DND-41 (cell line): Measurements from ENCODE around the gene VCL.

Experiments used
- ATAC-seq: fragments of 200-7000 bp; cut with Tn5 transposase; 3 replicates; pipeline ENCODE4 v1.9.1; 2021; ENCODE audit warnings: low read depth; ENCODE audit not compliant: insufficient read depth
- DNase-seq: peaks from one replicate; pipeline ENCODE4 v3.0.0-alpha.2; 2020
- H2AFZ ChIP-seq: 2 replicates; pipeline ENCODE4 v1.6.0; 2012; ENCODE audit warnings: low read depth, low read length
- H3K27ac ChIP-seq: 2 replicates; pipeline ENCODE4 v1.5.1; 2012; ENCODE audit warnings: low read length, inconsistent platforms
- H3K27me3 ChIP-seq: fragments of 200-600 bp; sonication (generic); 2 replicates; pipeline ENCODE4 v1.6.0; 2012; ENCODE audit warnings: low read length, mild to moderate bottlenecking, inconsistent platforms; ENCODE audit not compliant: insufficient read depth, poor library complexity
- H3K36me3 ChIP-seq: 2 replicates; pipeline ENCODE4 v1.5.1; 2012; ENCODE audit warnings: low read length, inconsistent platforms; ENCODE audit not compliant: insufficient read depth
- H3K4me1 ChIP-seq: 2 replicates; pipeline ENCODE4 v1.5.1; 2012; ENCODE audit warnings: mild to moderate bottlenecking, low read length; ENCODE audit not compliant: insufficient read depth
- H3K4me2 ChIP-seq: 2 replicates; pipeline ENCODE4 v1.6.0; 2012; ENCODE audit warnings: mild to moderate bottlenecking, moderate library complexity, low read length, inconsistent platforms; ENCODE audit not compliant: insufficient read depth
- H3K4me3 ChIP-seq, 2 experiments: fragments of 200-600 bp in 1 of 2; shearing (Covaris generic) in 1 of 2; 2 replicates each; pipeline ENCODE4 v1.5.1; 2012 to 2016; ENCODE audit warnings: inconsistent platforms in 2 of 2, low read length in 2 of 2, mild to moderate bottlenecking in 2 of 2, low read depth in 1 of 2, moderate library complexity in 1 of 2
- H3K79me2 ChIP-seq: 2 replicates; pipeline ENCODE4 v1.6.0; 2012; ENCODE audit warnings: low read length, inconsistent platforms; ENCODE audit not compliant: insufficient read depth
- H3K9ac ChIP-seq: 2 replicates; pipeline ENCODE4 v1.6.0; 2012; ENCODE audit warnings: low read depth, mild to moderate bottlenecking, inconsistent platforms, low read length, moderate library complexity
- H3K9me3 ChIP-seq: 2 replicates; pipeline ENCODE4 v1.5.1; 2012; ENCODE audit warnings: low read length, moderate library complexity, mild to moderate bottlenecking, inconsistent platforms; ENCODE audit not compliant: insufficient read depth, severe bottlenecking
- H4K20me1 ChIP-seq: 2 replicates; pipeline ENCODE4 v1.6.0; 2012; ENCODE audit warnings: low read length; ENCODE audit not compliant: insufficient read depth
- CTCF ChIP-seq: IDR thresholded peaks from 2 replicates; pipeline ENCODE4 v1.5.1; 2012; ENCODE audit warnings: borderline replicate concordance, low read length, moderate library complexity, mild to moderate bottlenecking; ENCODE audit not compliant: poor library complexity, severe bottlenecking; ENCODE audit errors: extremely low read depth
- EZH2 ChIP-seq: IDR thresholded peaks from 3 replicates; pipeline ENCODE4 v1.6.1; 2012; ENCODE audit warnings: borderline replicate concordance, low read depth, mild to moderate bottlenecking, moderate library complexity, low read length, inconsistent platforms; ENCODE audit not compliant: severe bottlenecking

The VCL gene

GRCh38 chr10:74039561-74040145, 41.7 kb downstream of the VCL start:
- H3K4me3 ChIP-seq, result no peak overlapping the region
- no peak overlapping the region for H3K9ac ChIP-seq
- ATAC-seq, result no peak
- no peaks in the 10 kb centered on the region for H3K4me1 ChIP-seq
- H4K20me1 ChIP-seq, result no peaks in the 10 kb centered on the region
- no peaks in the 10 kb centered on the region for H3K9me3 ChIP-seq
- H3K27ac ChIP-seq, result no peak overlapping the region
- H2AFZ ChIP-seq, result no peak overlapping the region; the same call in 1 of the 2 replicates
- H3K27me3 ChIP-seq, result no peaks in the 10 kb centered on the region
- TF ChIP-seq EZH2, result no peak
- H3K4me2 ChIP-seq, result no peak overlapping the region
- H3K79me2 ChIP-seq, result no peaks in the 10 kb centered on the region
- DNase-seq, result no peak
- H3K36me3 ChIP-seq, result no peaks in the 10 kb centered on the region

DNA sequence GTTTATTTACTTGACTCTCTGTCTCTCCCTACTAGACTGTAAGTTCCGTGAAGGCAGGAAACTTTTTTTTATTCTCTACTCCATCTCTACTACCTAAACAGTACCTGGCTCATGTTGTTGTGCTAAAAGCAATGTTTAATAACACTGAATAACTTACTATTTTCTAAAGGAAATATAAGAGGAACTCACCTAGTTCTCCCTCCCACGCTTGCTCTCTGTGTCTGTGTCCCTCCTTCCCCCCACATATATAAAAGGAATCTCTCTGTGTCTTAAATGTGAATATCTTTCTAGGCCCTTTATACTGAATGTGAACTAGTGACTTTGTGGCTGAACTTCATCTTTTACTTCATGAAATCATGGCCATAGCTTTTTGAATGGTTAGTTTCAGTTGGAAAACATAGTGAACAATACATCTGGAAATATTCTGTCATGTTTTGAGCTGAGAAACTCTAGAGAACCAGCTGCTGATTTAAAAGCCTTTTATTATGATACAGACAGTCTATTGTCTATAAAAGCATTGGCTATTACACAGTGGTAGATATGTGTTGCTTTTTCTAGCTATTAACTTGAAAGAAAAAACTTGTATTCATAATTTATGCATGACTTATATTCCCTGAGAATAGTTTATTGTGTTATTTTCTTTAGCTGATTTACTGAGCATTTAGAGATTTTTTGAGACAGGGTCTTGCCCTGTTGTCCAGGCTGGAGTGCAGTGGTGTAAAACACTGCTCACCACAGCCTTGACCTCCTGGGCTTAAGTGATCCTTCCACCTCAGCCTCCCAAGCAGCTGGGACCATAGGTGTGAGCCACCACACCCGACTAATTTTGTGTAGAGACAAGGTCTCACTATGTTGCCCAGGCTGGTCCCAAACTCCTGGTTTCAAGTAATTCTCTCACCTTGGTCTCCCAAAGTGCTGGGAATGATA, 42.5 kb downstream of the VCL start:
- Histone ChIP-seq H3K36me3 (no peaks in the 10 kb centered on the region), H3K4me3 (no peak overlapping the region), H3K27ac (no peak overlapping the region), H3K79me2 (no peaks in the 10 kb centered on the region), H2AFZ (no peak overlapping the region), H3K4me2 (no peak overlapping the region), H3K4me1 (no peaks in the 10 kb centered on the region), H4K20me1 (no peaks in the 10 kb centered on the region), H3K9me3 (no peaks in the 10 kb centered on the region), H3K27me3 (no peaks in the 10 kb centered on the region), H3K9ac (no peak overlapping the region)
- TF ChIP-seq EZH2 (no peak), CTCF (no peak)
- DNase-seq (no peak), ATAC-seq (no peak)

DNA sequence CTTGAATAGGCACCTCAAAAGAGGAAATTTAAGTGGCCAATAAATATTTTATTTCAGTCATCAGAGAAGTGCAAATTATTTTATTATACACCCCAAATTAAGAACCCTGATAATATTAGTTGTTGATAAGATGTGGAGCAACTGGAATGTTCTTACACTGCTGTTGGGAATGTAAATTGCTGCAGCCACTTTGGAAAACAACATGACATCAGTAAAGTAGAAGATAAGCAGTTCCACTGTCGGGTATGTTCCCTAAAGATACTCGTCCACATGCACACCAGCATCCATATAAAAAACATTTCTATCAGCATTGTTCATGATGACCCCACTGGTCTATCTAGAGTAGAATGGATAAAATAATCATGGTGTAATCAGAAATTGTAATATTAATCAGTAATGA, 46.5 kb downstream of the VCL start:
- TF ChIP-seq EZH2 (no peak), CTCF (no peak)
- H3K9me3 ChIP-seq, result no peaks in the 10 kb centered on the region

DNA sequence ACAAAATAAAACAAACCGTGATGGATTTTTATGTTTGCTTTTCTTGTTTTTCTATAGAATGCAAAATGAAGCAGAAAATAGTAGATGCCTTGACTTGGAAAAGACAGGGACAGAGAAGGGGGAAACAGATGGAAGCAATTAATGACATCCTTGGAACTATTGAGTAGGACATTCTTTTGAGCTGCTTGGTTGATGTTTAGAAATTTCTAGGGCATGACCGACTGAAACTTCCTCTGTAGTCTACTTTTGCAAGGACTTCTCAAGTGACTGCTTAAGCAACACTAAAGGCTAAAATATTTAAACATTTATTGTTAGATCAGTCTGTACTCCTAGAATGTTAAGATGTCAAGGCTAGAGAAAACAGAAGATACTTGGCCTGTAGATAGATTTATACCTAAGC, 49.4 kb downstream of the VCL start:
- Histone ChIP-seq H3K79me2 (no peaks in the 10 kb centered on the region), H3K4me3 (no peak overlapping the region), H4K20me1 (no peaks in the 10 kb centered on the region), H3K27me3 (no peaks in the 10 kb centered on the region), H3K9ac (no peak overlapping the region), H3K27ac (no peak overlapping the region), H3K4me2 (no peak overlapping the region), H3K4me1 (no peaks in the 10 kb centered on the region), H3K36me3 (no peaks in the 10 kb centered on the region), H3K9me3 (no peaks in the 10 kb centered on the region), H2AFZ (no peak overlapping the region)
- ATAC-seq (no peak), DNase-seq (no peak)
- TF ChIP-seq EZH2 (no peak), CTCF (no peak)

More for the DNA sequence above, 46.5 kb downstream of the VCL start:
- ATAC-seq (no peak), DNase-seq (no peak)
- H3K4me3 ChIP-seq, result no peak overlapping the region
- no peaks in the 10 kb centered on the region for H3K27me3 ChIP-seq
- H3K36me3 ChIP-seq, result no peaks in the 10 kb centered on the region
- no peak overlapping the region for H3K4me2 ChIP-seq
- no peak overlapping the region for H3K27ac ChIP-seq
- H4K20me1 ChIP-seq, result no peaks in the 10 kb centered on the region
- no peak overlapping the region for H2AFZ ChIP-seq
- H3K4me1 ChIP-seq, result no peaks in the 10 kb centered on the region
- no peak overlapping the region for H3K9ac ChIP-seq
- H3K79me2 ChIP-seq, result no peaks in the 10 kb centered on the region
